ENCODE measurements around the gene RAD51B.

DNA sequence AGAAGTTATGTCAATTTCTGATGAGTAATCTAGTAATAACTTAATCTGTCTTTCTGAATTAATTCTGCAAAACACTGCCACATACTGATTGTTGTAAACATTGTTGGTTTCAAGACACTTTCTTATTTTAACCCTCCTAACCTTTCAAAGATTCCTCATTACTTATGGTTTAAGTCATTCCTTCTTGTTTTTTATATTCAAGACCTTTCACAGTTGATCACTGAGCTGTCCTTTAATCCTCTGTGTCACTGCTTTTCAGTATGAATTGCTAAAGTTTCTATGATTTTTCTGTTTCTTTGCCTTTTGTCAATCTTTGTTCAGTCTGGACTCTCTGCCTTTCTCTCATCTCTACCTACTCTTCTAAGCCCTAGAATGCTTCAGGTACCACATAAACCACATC, 164.7 kb downstream of the RAD51B start:
- TF ChIP-seq ZNF224 (CRISPR knock-in tag; IDR thresholded peaks at IDR 0.05) (no peak), POLR2AphosphoS2 (IDR thresholded peaks at IDR 0.05; ENCODE audit: low read length) (no peak), POLR2A (conservative IDR thresholded peaks at IDR 0.05) (no peak), ZFX (CRISPR knock-in tag; IDR thresholded peaks at IDR 0.05) (no peak), CBFA2T3 (IDR thresholded peaks at IDR 0.05) (no peak), POLR2H (tag; IDR thresholded peaks at IDR 0.05; ENCODE audit: low read depth) (no peak), CHD7 (IDR thresholded peaks at IDR 0.05; ENCODE audit: low read depth, low read length) (no peak), NFE2 (IDR thresholded peaks at IDR 0.05; ENCODE audit: low read depth) (no peak)
- TF ChIP-seq, protein P1, sequence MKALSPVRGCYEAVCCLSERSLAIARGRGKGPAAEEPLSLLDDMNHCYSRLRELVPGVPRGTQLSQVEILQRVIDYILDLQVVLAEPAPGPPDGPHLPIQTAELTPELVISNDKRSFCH (CRISPR knock-in tag; IDR thresholded peaks at IDR 0.05) = no peak
- TF ChIP-seq, protein P1 (tag; IDR thresholded peaks at IDR 0.05) = no peak
- TF ChIP-seq, protein P2, sequence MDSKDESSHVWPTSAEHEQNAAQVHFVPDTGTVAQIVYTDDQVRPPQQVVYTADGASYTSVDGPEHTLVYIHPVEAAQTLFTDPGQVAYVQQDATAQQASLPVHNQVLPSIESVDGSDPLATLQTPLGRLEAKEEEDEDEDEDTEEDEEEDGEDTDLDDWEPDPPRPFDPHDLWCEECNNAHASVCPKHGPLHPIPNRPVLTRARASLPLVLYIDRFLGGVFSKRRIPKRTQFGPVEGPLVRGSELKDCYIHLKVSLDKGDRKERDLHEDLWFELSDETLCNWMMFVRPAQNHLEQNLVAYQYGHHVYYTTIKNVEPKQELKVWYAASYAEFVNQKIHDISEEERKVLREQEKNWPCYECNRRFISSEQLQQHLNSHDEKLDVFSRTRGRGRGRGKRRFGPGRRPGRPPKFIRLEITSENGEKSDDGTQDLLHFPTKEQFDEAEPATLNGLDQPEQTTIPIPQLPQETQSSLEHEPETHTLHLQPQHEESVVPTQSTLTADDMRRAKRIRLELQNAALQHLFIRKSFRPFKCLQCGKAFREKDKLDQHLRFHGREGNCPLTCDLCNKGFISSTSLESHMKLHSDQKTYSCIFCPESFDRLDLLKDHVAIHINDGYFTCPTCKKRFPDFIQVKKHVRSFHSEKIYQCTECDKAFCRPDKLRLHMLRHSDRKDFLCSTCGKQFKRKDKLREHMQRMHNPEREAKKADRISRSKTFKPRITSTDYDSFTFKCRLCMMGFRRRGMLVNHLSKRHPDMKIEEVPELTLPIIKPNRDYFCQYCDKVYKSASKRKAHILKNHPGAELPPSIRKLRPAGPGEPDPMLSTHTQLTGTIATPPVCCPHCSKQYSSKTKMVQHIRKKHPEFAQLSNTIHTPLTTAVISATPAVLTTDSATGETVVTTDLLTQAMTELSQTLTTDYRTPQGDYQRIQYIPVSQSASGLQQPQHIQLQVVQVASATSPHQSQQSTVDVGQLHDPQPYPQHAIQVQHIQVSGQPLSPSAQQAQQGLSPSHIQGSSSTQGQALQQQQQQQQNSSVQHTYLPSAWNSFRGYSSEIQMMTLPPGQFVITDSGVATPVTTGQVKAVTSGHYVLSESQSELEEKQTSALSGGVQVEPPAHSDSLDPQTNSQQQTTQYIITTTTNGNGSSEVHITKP (IDR thresholded peaks at IDR 0.05; ENCODE audit: partially characterized antibody) = no peak

Data from K562 (cell line).